Skeletal muscle tissue (tissue), 4 donors: ENCODE data around the gene TRPM3. TPM values are rescaled to one million over a fixed set of nuclear protein-coding genes. Genes with fewer than 3 reads are reported as not detected.

Experiments
- H3K27ac ChIP-seq: one replicate; pipeline ENCODE4 v1.7.0; 2013; ENCODE audit warnings: mild to moderate bottlenecking, low read depth, low read length, inconsistent platforms
- H3K27me3 ChIP-seq, 3 donors: one replicate each; pipeline ENCODE4 v1.7.0; 2013; ENCODE audit warnings: low read length in 3 of 3; ENCODE audit not compliant: control insufficient read depth in 3 of 3, insufficient read depth in 3 of 3
- H3K36me3 ChIP-seq, 3 donors: one replicate each; pipeline ENCODE4 v1.7.0; 2013; ENCODE audit warnings: low read length in 3 of 3; ENCODE audit not compliant: control insufficient read depth in 3 of 3, insufficient read depth in 3 of 3
- H3K4me1 ChIP-seq, 3 donors: one replicate each; pipeline ENCODE4 v1.7.0; 2013; ENCODE audit warnings: low read length in 3 of 3, mild to moderate bottlenecking in 3 of 3; ENCODE audit not compliant: control insufficient read depth in 3 of 3, insufficient read depth in 3 of 3
- H3K4me3 ChIP-seq, 3 donors: one replicate each; pipeline ENCODE4 v1.7.0; 2013; ENCODE audit warnings: low read length in 3 of 3
- H3K9ac ChIP-seq, 3 donors: one replicate each; pipeline ENCODE4 v1.7.0; 2013; ENCODE audit warnings: low read length in 3 of 3, mild to moderate bottlenecking in 3 of 3, moderate library complexity in 2 of 3, low read depth in 1 of 3
- H3K9me3 ChIP-seq, 3 donors: one replicate each; pipeline ENCODE4 v1.7.0; 2013; ENCODE audit warnings: low read length in 3 of 3; ENCODE audit not compliant: control insufficient read depth in 3 of 3
- total RNA-seq: library from RNA; depleted of rRNA; stranded (reverse); fragments of >200 nt; gene quantifications from one replicate; pipeline ENCODE4 v1.2.3, GENCODE V29; 2014
- donor health status: Osteomylitis.

Gene TRPM3
- total RNA-seq, 1 donor from 2014 or later, result 1.6 TPM

- Histone ChIP-seq H3K36me3 (no peaks in the 10 kb centered on the region), H3K27me3 (no peaks in the 10 kb centered on the region), H3K4me1 (no peaks in the 10 kb centered on the region), H3K9me3 (no peaks in the 10 kb centered on the region), H3K4me3 (no peak overlapping the region), H3K27ac (no peak overlapping the region), H3K9ac (no peak overlapping the region)
Measured at GRCh38 chr9:71130521-71130920, 9.1 kb upstream of the TRPM3 start.

DNA sequence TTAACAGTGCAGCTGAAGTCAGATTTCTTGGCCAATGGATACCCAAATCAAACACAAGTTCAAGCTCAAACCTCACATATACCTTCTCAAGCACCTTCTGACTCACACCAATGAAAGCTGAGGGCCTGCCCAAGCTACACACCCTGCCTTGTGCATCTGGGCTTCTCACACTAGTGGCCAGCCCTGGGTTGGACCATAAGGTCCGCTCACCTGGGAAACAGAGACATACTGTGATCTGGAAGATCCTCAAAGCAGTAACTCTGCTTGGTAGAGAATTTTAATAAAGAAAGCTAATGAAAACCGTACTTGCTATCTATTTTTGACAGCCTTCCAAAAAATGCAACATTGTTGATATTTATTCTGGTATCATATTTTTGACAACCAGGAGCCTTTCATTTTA, 7.4 kb upstream of the TRPM3 start:
- H3K27ac ChIP-seq, result no peak overlapping the region
- no peaks in the 10 kb centered on the region for H3K9me3 ChIP-seq
- H3K36me3 ChIP-seq, result no peaks in the 10 kb centered on the region
- H3K27me3 ChIP-seq, result peaks cover 0 to 5% (median 0%) of the 10 kb centered on the region in 3 donors
- no peak overlapping the region for H3K4me3 ChIP-seq
- H3K9ac ChIP-seq, result no peak overlapping the region
- no peaks in the 10 kb centered on the region for H3K4me1 ChIP-seq

GRCh38 chr9:71127301-71127700, 5.9 kb upstream of the TRPM3 start:
- Histone ChIP-seq H3K9ac (no peak overlapping the region), H3K27me3 (peaks cover 0 to 17% (median 5%) of the 10 kb centered on the region in 3 donors), H3K36me3 (no peaks in the 10 kb centered on the region), H3K27ac (no peak overlapping the region), H3K4me1 (no peaks in the 10 kb centered on the region), H3K4me3 (no peak overlapping the region), H3K9me3 (no peaks in the 10 kb centered on the region)

- H3K27me3 ChIP-seq, result peaks cover 9 to 31% (median 18%) of the 10 kb centered on the region in 3 donors
- H3K4me1 ChIP-seq, result no peaks in the 10 kb centered on the region
- no peaks in the 10 kb centered on the region for H3K9me3 ChIP-seq
- no peaks in the 10 kb centered on the region for H3K36me3 ChIP-seq
- no peak overlapping the region for H3K27ac ChIP-seq
- no peak overlapping the region for H3K4me3 ChIP-seq
- H3K9ac ChIP-seq, result no peak overlapping the region
Measured at GRCh38 chr9:71122421-71122820, 1.0 kb upstream of the TRPM3 start.

- Histone ChIP-seq H3K4me3 (no peak overlapping the region), H3K27me3 (peaks cover 9 to 31% (median 18%) of the 10 kb centered on the region in 3 donors)
Measured at GRCh38 chr9:71122022-71122275, 528 bp upstream of the TRPM3 start.

DNA sequence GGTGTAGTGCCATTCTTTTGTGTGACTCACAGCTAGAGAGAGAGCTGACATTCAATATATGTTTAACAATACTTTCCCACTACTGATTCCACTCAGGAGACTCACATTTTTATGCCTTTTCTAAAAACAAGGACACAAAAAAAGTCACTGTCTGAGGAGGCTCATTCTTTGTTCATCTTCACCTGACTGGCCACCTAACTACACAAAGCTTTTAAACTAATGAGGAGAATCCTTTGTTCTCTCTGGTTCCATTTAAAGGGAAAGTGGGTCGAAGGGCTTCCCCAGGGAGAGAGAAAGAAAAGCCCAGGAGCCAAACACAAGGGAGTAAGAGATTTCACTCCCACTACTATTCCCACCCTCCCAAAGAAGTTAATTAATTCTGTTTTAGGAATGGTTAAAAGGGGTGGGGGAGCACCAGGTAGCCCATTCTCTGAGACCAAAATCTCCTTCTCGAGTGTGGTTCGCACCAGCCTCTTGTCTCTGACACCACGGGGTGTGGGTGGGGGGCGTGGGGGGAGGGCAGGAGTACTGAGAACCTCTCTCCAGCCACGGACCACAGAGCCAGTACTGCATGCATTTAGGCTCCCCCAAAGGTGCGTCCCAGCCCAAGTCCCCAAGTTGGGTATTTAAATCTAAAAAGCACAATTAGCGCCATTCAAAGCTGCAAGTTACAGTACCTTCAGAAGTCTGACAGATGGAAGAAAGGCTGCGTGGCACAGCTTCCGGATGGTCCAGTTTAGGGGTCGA, 747 bp downstream of the TRPM3 start:
- Histone ChIP-seq H3K9ac (no peak overlapping the region), H3K36me3 (no peaks in the 10 kb centered on the region), H3K27me3 (peaks cover 9 to 31% (median 18%) of the 10 kb centered on the region in 3 donors), H3K4me3 (no peak overlapping the region), H3K4me1 (no peaks in the 10 kb centered on the region), H3K9me3 (no peaks in the 10 kb centered on the region), H3K27ac (no peak overlapping the region)

More at GRCh38 chr9:71122022-71122275, 528 bp upstream of the TRPM3 start:
- no peaks in the 10 kb centered on the region for H3K4me1 ChIP-seq
- H3K9ac ChIP-seq, result no peak overlapping the region
- no peaks in the 10 kb centered on the region for H3K9me3 ChIP-seq
- H3K36me3 ChIP-seq, result no peaks in the 10 kb centered on the region
- no peak overlapping the region for H3K27ac ChIP-seq

DNA sequence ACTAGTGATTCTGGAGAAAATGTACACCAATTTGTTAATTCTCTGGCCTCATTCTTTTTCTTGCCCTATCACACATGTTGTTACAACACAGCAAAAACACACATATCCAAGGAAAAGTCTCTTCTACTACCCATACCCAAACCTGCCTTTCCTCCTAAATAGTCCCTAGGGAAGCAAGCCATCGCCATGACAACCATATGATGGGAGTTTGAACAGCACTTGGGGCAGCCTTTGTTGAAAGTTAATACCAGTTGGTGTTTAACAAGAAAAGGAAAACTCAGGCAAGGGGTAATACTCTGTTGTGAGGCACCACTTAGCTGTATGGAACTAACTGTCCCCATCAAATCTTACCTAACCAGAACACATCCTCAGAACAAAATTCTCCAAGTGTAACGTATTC, 1.7 kb downstream of the TRPM3 start:
- Histone ChIP-seq H3K9me3 (no peaks in the 10 kb centered on the region), H3K9ac (no peak overlapping the region), H3K4me1 (no peaks in the 10 kb centered on the region), H3K27ac (no peak overlapping the region), H3K36me3 (no peaks in the 10 kb centered on the region), H3K4me3 (no peak overlapping the region), H3K27me3 (peaks cover 9 to 31% (median 18%) of the 10 kb centered on the region in 3 donors)

GRCh38 chr9:71118324-71118723, 3.1 kb downstream of the TRPM3 start:
- H3K4me3 ChIP-seq, result no peak overlapping the region
- no peaks in the 10 kb centered on the region for H3K36me3 ChIP-seq
- no peaks in the 10 kb centered on the region for H3K9me3 ChIP-seq
- H3K27me3 ChIP-seq, result peaks cover 9 to 23% (median 16%) of the 10 kb centered on the region in 3 donors
- H3K9ac ChIP-seq, result no peak overlapping the region
- no peaks in the 10 kb centered on the region for H3K4me1 ChIP-seq
- no peak overlapping the region for H3K27ac ChIP-seq

DNA sequence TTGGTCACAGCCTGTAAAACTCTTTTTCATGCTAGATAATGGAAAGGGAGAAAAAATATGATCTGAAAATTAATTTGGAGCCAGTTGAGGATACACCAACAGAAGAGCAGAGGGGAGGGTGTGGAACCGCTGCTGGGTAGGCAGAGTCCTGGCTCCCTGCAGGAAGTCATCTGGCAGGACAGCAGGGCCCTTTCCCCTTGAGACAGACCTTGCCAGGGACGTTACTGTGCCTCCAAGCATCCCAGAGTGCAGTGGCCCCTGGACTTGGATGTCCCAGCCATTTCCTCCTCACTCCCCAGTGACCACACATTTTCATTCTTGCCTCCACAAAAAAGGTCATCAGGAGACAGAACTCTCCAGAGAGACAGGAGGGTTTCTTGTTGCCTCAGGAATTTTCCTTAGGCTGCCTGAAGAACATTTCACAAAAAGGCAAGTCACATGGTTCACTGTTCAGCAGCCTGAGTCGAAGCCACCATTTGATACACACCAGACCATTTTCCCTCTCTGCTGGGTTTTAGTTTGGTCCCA, 5.9 kb downstream of the TRPM3 start:
- H3K27me3 ChIP-seq, result peaks cover 0 to 3% (median 0%) of the 10 kb centered on the region in 3 donors
- H3K4me1 ChIP-seq, result no peaks in the 10 kb centered on the region
- H3K4me3 ChIP-seq, result no peak overlapping the region
- no peaks in the 10 kb centered on the region for H3K9me3 ChIP-seq
- H3K36me3 ChIP-seq, result no peaks in the 10 kb centered on the region
- no peak overlapping the region for H3K9ac ChIP-seq
- no peak overlapping the region for H3K27ac ChIP-seq

DNA sequence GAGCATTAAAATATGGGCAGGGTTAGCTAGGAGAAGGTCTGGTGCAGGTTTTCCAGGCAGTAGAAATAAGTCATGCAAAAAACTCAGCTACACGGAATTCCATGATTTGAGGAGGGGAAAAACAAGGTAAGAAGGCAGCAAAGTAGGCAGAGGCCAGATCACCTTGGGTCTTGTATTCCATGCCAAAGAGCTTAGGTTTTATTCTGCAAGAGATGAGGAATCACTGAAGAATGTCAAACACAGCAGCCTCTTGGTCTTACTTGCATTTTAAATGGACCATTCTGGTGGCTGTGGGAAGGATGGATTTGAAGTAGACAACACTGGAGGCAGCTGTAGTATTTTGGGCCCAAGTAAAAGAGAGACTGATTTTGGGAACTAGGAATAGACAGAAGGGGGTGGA, 8.6 kb downstream of the TRPM3 start:
- Histone ChIP-seq H3K4me3 (no peak overlapping the region), H3K9me3 (no peaks in the 10 kb centered on the region), H3K4me1 (no peaks in the 10 kb centered on the region), H3K36me3 (no peaks in the 10 kb centered on the region), H3K27me3 (no peaks in the 10 kb centered on the region), H3K27ac (no peak overlapping the region), H3K9ac (no peak overlapping the region)
